ENCODE results near the gene NTNG2.

GRCh38 chr9:132201139-132201538 is 39.3 kb downstream of the NTNG2 start:
- TF ChIP-seq CTCF (IDR thresholded peaks at IDR 0.05): no peak
- no peak for TF ChIP-seq EZH2 (IDR thresholded peaks at IDR 0.05; ENCODE audit: borderline replicate concordance, insufficient read depth, low read depth, low read length, poor library complexity, severe bottlenecking)
